ENCODE data around the gene PCGF2.
"Not testable (repeated sequence)": the region's sequence is repeated elsewhere in the genome, so short reads cannot be mapped to it uniquely, and the experiment has no call there.

PCGF2 gene

GRCh38 chr17:38730526-38731379 is 17.4 kb downstream of the PCGF2 start:
- Histone ChIP-seq H3K4me3 (ENCODE audit: low read depth in 1 of 5, low read length in 5 of 5) (peak overlapping the region; percentile 74 to 92 (median 77)), H3K9ac (ENCODE audit: low read length in 5 of 5) (peak overlapping the region; percentile 52 to 86 (median 60)), H3K27me3 (ENCODE audit: control insufficient read depth in 5 of 5, insufficient read depth in 4 of 5, low read length in 5 of 5) (no peaks in the 10 kb centered on the region), H3K9me3 (ENCODE audit: control insufficient read depth in 5 of 5, low read length in 5 of 5) (no peaks in the 10 kb centered on the region), H3K36me3 (ENCODE audit: control insufficient read depth in 5 of 5, insufficient read depth in 5 of 5, low read length in 5 of 5) (peaks cover 0 to 38% (median 24%) of the 10 kb centered on the region in 5 donors), H3K27ac (ENCODE audit: low read depth, low read length) (peak overlapping the region; percentile 87), H3K4me1 (ENCODE audit: control insufficient read depth in 5 of 5, insufficient read depth in 5 of 5, low read length in 5 of 5) (peaks cover 12 to 54% (median 46%) of the 10 kb centered on the region in 5 donors)

- peaks cover 12 to 50% (median 42%) of the 10 kb centered on the region in 5 donors for H3K4me1 ChIP-seq (ENCODE audit: control insufficient read depth in 5 of 5, insufficient read depth in 5 of 5, low read length in 5 of 5)
- H3K27me3 ChIP-seq (ENCODE audit: control insufficient read depth in 5 of 5, insufficient read depth in 4 of 5, low read length in 5 of 5): no peaks in the 10 kb centered on the region
- peaks cover 0 to 42% (median 25%) of the 10 kb centered on the region in 5 donors for H3K36me3 ChIP-seq (ENCODE audit: control insufficient read depth in 5 of 5, insufficient read depth in 5 of 5, low read length in 5 of 5)
- peak within 1 kb of the TSS; percentile 87 for H3K27ac ChIP-seq (ENCODE audit: low read depth, low read length)
- peak within 1 kb of the TSS; percentile 52 to 86 (median 75) for H3K9ac ChIP-seq (ENCODE audit: low read length in 5 of 5)
- no peaks in the 10 kb centered on the region for H3K9me3 ChIP-seq (ENCODE audit: control insufficient read depth in 5 of 5, low read length in 5 of 5)
- H3K4me3 ChIP-seq (ENCODE audit: low read depth in 1 of 5, low read length in 5 of 5): peak within 1 kb of the TSS; percentile 74 to 92 (median 79)
These were observed 18.1 kb downstream of the PCGF2 start, which contains the start of gene CISD3 for GRCh38 chr17:38729886-38730525. Gene CISD3, plus strand, starts transcription at chr17:38730341. Its CDS starts 18 bp downstream, at chr17:38730359.

- no peaks in the 10 kb centered on the region for H3K27me3 ChIP-seq (ENCODE audit: control insufficient read depth in 5 of 5, insufficient read depth in 4 of 5, low read length in 5 of 5)
- no peak overlapping the region for H3K27ac ChIP-seq (ENCODE audit: low read depth, low read length)
- H3K36me3 ChIP-seq (ENCODE audit: control insufficient read depth in 5 of 5, insufficient read depth in 5 of 5, low read length in 5 of 5): peaks cover 0 to 45% (median 31%) of the 10 kb centered on the region in 5 donors
- H3K4me3 ChIP-seq (ENCODE audit: low read depth in 1 of 5, low read length in 5 of 5): peak overlapping the region; percentile 44 to 79 (median 73)
- H3K4me1 ChIP-seq (ENCODE audit: control insufficient read depth in 5 of 5, insufficient read depth in 5 of 5, low read length in 5 of 5): peaks cover 12 to 55% (median 43%) of the 10 kb centered on the region in 5 donors
- H3K9ac ChIP-seq (ENCODE audit: low read length in 5 of 5): peak overlapping the region in 4 of 5 donors; percentile 48 to 82 (median 69)
- H3K9me3 ChIP-seq (ENCODE audit: control insufficient read depth in 5 of 5, low read length in 5 of 5): no peaks in the 10 kb centered on the region
These were observed 18.7 kb downstream of the PCGF2 start for GRCh38 chr17:38729368-38729885.

GRCh38 chr17:38728290-38728831 is 19.8 kb downstream of the PCGF2 start:
- Histone ChIP-seq H3K27me3 (ENCODE audit: control insufficient read depth in 5 of 5, insufficient read depth in 4 of 5, low read length in 5 of 5) (no peaks in the 10 kb centered on the region), H3K4me3 (ENCODE audit: low read depth in 1 of 5, low read length in 5 of 5) (no peak overlapping the region), H3K9me3 (ENCODE audit: control insufficient read depth in 5 of 5, low read length in 5 of 5) (no peaks in the 10 kb centered on the region), H3K36me3 (ENCODE audit: control insufficient read depth in 5 of 5, insufficient read depth in 5 of 5, low read length in 5 of 5) (peaks cover 0 to 38% (median 24%) of the 10 kb centered on the region in 5 donors), H3K27ac (ENCODE audit: low read depth, low read length) (no peak overlapping the region), H3K4me1 (ENCODE audit: control insufficient read depth in 5 of 5, insufficient read depth in 5 of 5, low read length in 5 of 5) (peaks cover 12 to 59% (median 46%) of the 10 kb centered on the region in 5 donors), H3K9ac (ENCODE audit: low read length in 5 of 5) (no peak overlapping the region)

GRCh38 chr17:38727736-38728135 is 20.4 kb downstream of the PCGF2 start:
- H3K27ac ChIP-seq (ENCODE audit: low read depth, low read length): no peak overlapping the region

GRCh38 chr17:38726145-38726544 is 22.0 kb downstream of the PCGF2 start:
- Histone ChIP-seq H3K36me3 (ENCODE audit: control insufficient read depth in 5 of 5, insufficient read depth in 5 of 5, low read length in 5 of 5) (peaks cover 3 to 40% (median 21%) of the 10 kb centered on the region in 5 donors), H3K4me1 (ENCODE audit: control insufficient read depth in 5 of 5, insufficient read depth in 5 of 5, low read length in 5 of 5) (peaks cover 9 to 41% (median 26%) of the 10 kb centered on the region in 5 donors)
- H3K9ac ChIP-seq (ENCODE audit: low read length in 5 of 5); H3K27ac ChIP-seq (ENCODE audit: low read depth, low read length); H3K27me3 ChIP-seq (ENCODE audit: control insufficient read depth in 5 of 5, insufficient read depth in 4 of 5, low read length in 5 of 5); H3K9me3 ChIP-seq (ENCODE audit: control insufficient read depth in 5 of 5, low read length in 5 of 5); H3K4me3 ChIP-seq (ENCODE audit: low read depth in 1 of 5, low read length in 5 of 5): not testable (repeated sequence)

More at GRCh38 chr17:38727736-38728135, 20.4 kb downstream of the PCGF2 start:
- H3K36me3 ChIP-seq (ENCODE audit: control insufficient read depth in 5 of 5, insufficient read depth in 5 of 5, low read length in 5 of 5): peaks cover 0 to 37% (median 20%) of the 10 kb centered on the region in 5 donors
- no peak overlapping the region for H3K4me3 ChIP-seq (ENCODE audit: low read depth in 1 of 5, low read length in 5 of 5)
- peaks cover 12 to 57% (median 42%) of the 10 kb centered on the region in 5 donors for H3K4me1 ChIP-seq (ENCODE audit: control insufficient read depth in 5 of 5, insufficient read depth in 5 of 5, low read length in 5 of 5)
- no peaks in the 10 kb centered on the region for H3K27me3 ChIP-seq (ENCODE audit: control insufficient read depth in 5 of 5, insufficient read depth in 4 of 5, low read length in 5 of 5)
- H3K9ac ChIP-seq (ENCODE audit: low read length in 5 of 5): no peak overlapping the region
- no peaks in the 10 kb centered on the region for H3K9me3 ChIP-seq (ENCODE audit: control insufficient read depth in 5 of 5, low read length in 5 of 5)

- no peak overlapping the region for H3K9ac ChIP-seq (ENCODE audit: low read length in 5 of 5)
- no peak overlapping the region for H3K27ac ChIP-seq (ENCODE audit: low read depth, low read length)
- peaks cover 7 to 50% (median 31%) of the 10 kb centered on the region in 5 donors for H3K36me3 ChIP-seq (ENCODE audit: control insufficient read depth in 5 of 5, insufficient read depth in 5 of 5, low read length in 5 of 5)
- peaks cover 5 to 32% (median 18%) of the 10 kb centered on the region in 5 donors for H3K4me1 ChIP-seq (ENCODE audit: control insufficient read depth in 5 of 5, insufficient read depth in 5 of 5, low read length in 5 of 5)
- no peaks in the 10 kb centered on the region for H3K9me3 ChIP-seq (ENCODE audit: control insufficient read depth in 5 of 5, low read length in 5 of 5)
- no peak overlapping the region for H3K4me3 ChIP-seq (ENCODE audit: low read depth in 1 of 5, low read length in 5 of 5)
- no peaks in the 10 kb centered on the region for H3K27me3 ChIP-seq (ENCODE audit: control insufficient read depth in 5 of 5, insufficient read depth in 4 of 5, low read length in 5 of 5)
These were observed 23.1 kb downstream of the PCGF2 start for GRCh38 chr17:38725066-38725465.

- Histone ChIP-seq H3K27me3 (ENCODE audit: control insufficient read depth in 5 of 5, insufficient read depth in 4 of 5, low read length in 5 of 5) (no peaks in the 10 kb centered on the region), H3K4me1 (ENCODE audit: control insufficient read depth in 5 of 5, insufficient read depth in 5 of 5, low read length in 5 of 5) (peaks cover 5 to 28% (median 15%) of the 10 kb centered on the region in 5 donors), H3K9me3 (ENCODE audit: control insufficient read depth in 5 of 5, low read length in 5 of 5) (no peaks in the 10 kb centered on the region), H3K9ac (ENCODE audit: low read length in 5 of 5) (no peak overlapping the region), H3K4me3 (ENCODE audit: low read depth in 1 of 5, low read length in 5 of 5) (no peak overlapping the region), H3K36me3 (ENCODE audit: control insufficient read depth in 5 of 5, insufficient read depth in 5 of 5, low read length in 5 of 5) (peaks cover 7 to 56% (median 35%) of the 10 kb centered on the region in 5 donors), H3K27ac (ENCODE audit: low read depth, low read length) (no peak overlapping the region)
These were observed 23.7 kb downstream of the PCGF2 start for GRCh38 chr17:38724337-38724988.

GRCh38 chr17:38721802-38722201 is 26.3 kb downstream of the PCGF2 start:
- Histone ChIP-seq H3K9me3 (ENCODE audit: control insufficient read depth in 5 of 5, low read length in 5 of 5) (no peaks in the 10 kb centered on the region), H3K9ac (ENCODE audit: low read length in 5 of 5) (no peak overlapping the region), H3K4me1 (ENCODE audit: control insufficient read depth in 5 of 5, insufficient read depth in 5 of 5, low read length in 5 of 5) (peaks cover 0 to 11% (median 4%) of the 10 kb centered on the region in 5 donors), H3K27ac (ENCODE audit: low read depth, low read length) (no peak overlapping the region), H3K36me3 (ENCODE audit: control insufficient read depth in 5 of 5, insufficient read depth in 5 of 5, low read length in 5 of 5) (peaks cover 7 to 80% (median 57%) of the 10 kb centered on the region in 5 donors), H3K4me3 (ENCODE audit: low read depth in 1 of 5, low read length in 5 of 5) (no peak overlapping the region), H3K27me3 (ENCODE audit: control insufficient read depth in 5 of 5, insufficient read depth in 4 of 5, low read length in 5 of 5) (no peaks in the 10 kb centered on the region)

All from subcutaneous abdominal adipose tissue (tissue), 5 donors.